Nephron (organoid): ENCODE measurements around the gene MEP1A.

ENCODE experiments used
- H3K27ac Mint-ChIP-seq, 3 experiments: 2 replicates each; pipeline ENCODE4 v1.8.0; 2020; ENCODE audit warnings: mixed read lengths in 3 of 3, mild to moderate bottlenecking in 2 of 3, moderate library complexity in 1 of 3
- H3K27me3 Mint-ChIP-seq: 2 replicates; pipeline ENCODE4 v1.8.0; 2021; ENCODE audit warnings: low read depth, mild to moderate bottlenecking, moderate library complexity, mixed read lengths
- H3K36me3 Mint-ChIP-seq: 2 replicates; pipeline ENCODE4 v1.8.0; 2020; ENCODE audit warnings: low read depth, mixed read lengths
- H3K4me1 Mint-ChIP-seq: 2 replicates; pipeline ENCODE4 v1.8.0; 2020; ENCODE audit warnings: mixed read lengths
- H3K4me3 Mint-ChIP-seq, 3 experiments: 2 replicates each; pipeline ENCODE4 v1.8.0; 2020; ENCODE audit warnings: mild to moderate bottlenecking in 3 of 3, mixed read lengths in 3 of 3, moderate library complexity in 2 of 3
- H3K9me3 Mint-ChIP-seq: 2 replicates; pipeline ENCODE4 v1.8.0; 2020; ENCODE audit warnings: mixed read lengths
- CTCF ChIP-seq, 3 experiments: fragments of 200-600 bp; sonication (generic); IDR thresholded peaks; one replicate each; pipeline ENCODE4 v1.5.0; 2021; ENCODE audit warnings: antibody characterized with exemption in 3 of 3; ENCODE audit not compliant: unreplicated experiment in 3 of 3

MEP1A gene

DNA sequence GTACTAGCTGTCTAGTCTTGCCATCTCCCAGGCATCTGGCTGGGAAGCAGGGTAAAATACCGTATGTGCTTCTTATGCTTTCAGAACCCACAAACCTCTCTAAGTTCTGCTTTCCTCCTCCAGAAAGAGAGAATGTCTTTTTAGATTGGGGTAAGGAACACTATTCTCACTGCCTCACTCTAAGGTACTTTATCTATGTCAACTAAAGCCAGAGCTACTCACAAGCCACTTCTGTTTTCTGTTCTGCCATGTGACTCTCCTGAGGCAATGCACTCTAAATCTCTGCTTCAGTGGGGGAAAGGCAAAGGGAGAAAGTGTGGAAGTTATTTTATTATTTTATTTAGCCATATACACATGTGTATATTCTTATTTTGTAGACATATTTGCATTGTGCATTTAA is 15.6 kb downstream of the MEP1A start:
- H3K4me3 Mint-ChIP-seq, result no peak overlapping the region

GRCh38 chr6:46815130-46815529 is 21.9 kb downstream of the MEP1A start:
- Mint-ChIP-seq H3K27ac (no peak overlapping the region), H3K36me3 (no peaks in the 10 kb centered on the region), H3K9me3 (peaks cover 19% of the 10 kb centered on the region), H3K4me1 (no peaks in the 10 kb centered on the region), H3K27me3 (no peaks in the 10 kb centered on the region), H3K4me3 (no peak overlapping the region)
- no peak for TF ChIP-seq CTCF (IDR thresholded peaks at IDR 0.05; ENCODE audit: unreplicated experiment in 3 of 3)

More for the DNA sequence above, 15.6 kb downstream of the MEP1A start:
- Mint-ChIP-seq H3K27me3 (peaks cover 4% of the 10 kb centered on the region), H3K4me1 (no peaks in the 10 kb centered on the region), H3K36me3 (no peaks in the 10 kb centered on the region), H3K27ac (no peak overlapping the region), H3K9me3 (peaks cover 12% of the 10 kb centered on the region)
- TF ChIP-seq CTCF (IDR thresholded peaks at IDR 0.05; ENCODE audit: unreplicated experiment in 3 of 3), result no peak

GRCh38 chr6:46816626-46817025 is 23.4 kb downstream of the MEP1A start:
- no peaks in the 10 kb centered on the region for H3K27me3 Mint-ChIP-seq
- H3K4me3 Mint-ChIP-seq, result no peak overlapping the region
- no peaks in the 10 kb centered on the region for H3K36me3 Mint-ChIP-seq
- H3K4me1 Mint-ChIP-seq, result no peaks in the 10 kb centered on the region
- peaks cover 16% of the 10 kb centered on the region for H3K9me3 Mint-ChIP-seq
- H3K27ac Mint-ChIP-seq, result no peak overlapping the region
- no peak for TF ChIP-seq CTCF (IDR thresholded peaks at IDR 0.05; ENCODE audit: unreplicated experiment in 3 of 3)

DNA sequence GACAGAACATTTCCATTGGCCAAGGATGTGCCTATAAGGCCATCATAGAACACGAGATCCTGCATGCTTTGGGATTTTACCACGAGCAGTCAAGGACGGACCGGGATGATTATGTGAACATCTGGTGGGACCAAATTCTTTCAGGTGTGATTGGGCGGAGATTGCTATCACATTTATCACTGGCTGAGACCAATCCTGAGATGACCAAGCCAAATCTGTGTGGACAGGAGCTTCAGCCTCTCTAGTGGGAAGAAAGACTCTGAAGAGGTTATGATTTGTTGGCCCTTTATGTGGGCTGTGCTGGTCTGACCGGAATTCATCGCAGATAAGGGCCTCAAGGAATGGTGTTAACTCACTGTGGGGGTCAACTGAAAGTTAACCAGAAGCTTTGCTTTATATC is 26.4 kb downstream of the MEP1A start:
- H3K36me3 Mint-ChIP-seq, result no peaks in the 10 kb centered on the region
- no peak overlapping the region for H3K4me3 Mint-ChIP-seq
- no peak for TF ChIP-seq CTCF (IDR thresholded peaks at IDR 0.05; ENCODE audit: unreplicated experiment in 3 of 3)
- H3K4me1 Mint-ChIP-seq, result no peaks in the 10 kb centered on the region
- H3K27me3 Mint-ChIP-seq, result peaks cover 7% of the 10 kb centered on the region
- no peaks in the 10 kb centered on the region for H3K9me3 Mint-ChIP-seq
- no peak overlapping the region for H3K27ac Mint-ChIP-seq

- H3K4me1 Mint-ChIP-seq, result no peaks in the 10 kb centered on the region
- H3K27ac Mint-ChIP-seq, result no peak overlapping the region
- no peaks in the 10 kb centered on the region for H3K36me3 Mint-ChIP-seq
- H3K4me3 Mint-ChIP-seq, result no peak overlapping the region
- H3K9me3 Mint-ChIP-seq, result no peaks in the 10 kb centered on the region
- peaks cover 11% of the 10 kb centered on the region for H3K27me3 Mint-ChIP-seq
- no peak for TF ChIP-seq CTCF (IDR thresholded peaks at IDR 0.05; ENCODE audit: unreplicated experiment in 3 of 3)
Observed at GRCh38 chr6:46821458-46821881, 28.3 kb downstream of the MEP1A start.

GRCh38 chr6:46828939-46829338 is 35.8 kb downstream of the MEP1A start:
- H3K4me1 Mint-ChIP-seq, result no peaks in the 10 kb centered on the region
- no peaks in the 10 kb centered on the region for H3K36me3 Mint-ChIP-seq
- no peaks in the 10 kb centered on the region for H3K9me3 Mint-ChIP-seq
- H3K4me3 Mint-ChIP-seq, result no peak overlapping the region
- no peak overlapping the region for H3K27ac Mint-ChIP-seq
- H3K27me3 Mint-ChIP-seq, result peaks cover 8% of the 10 kb centered on the region
- no peak for TF ChIP-seq CTCF (IDR thresholded peaks at IDR 0.05; ENCODE audit: unreplicated experiment in 3 of 3)
